K562 (cell line): ENCODE measurements around the gene CCNL2. TPM values are rescaled to one million over a fixed set of nuclear protein-coding genes. Genes with fewer than 3 reads are reported as not detected.
A peak's percentile ranks its signal among the peaks of the same experiment; 100 is the strongest.

ENCODE experiments used
- CSDE1 ChIP-seq, 2 experiments: fragments of 450-650 bp; IDR thresholded peaks; 2 replicates each; pipeline ENCODE4 v1.6.1; 2016; ENCODE audit warnings: mild to moderate bottlenecking in 1 of 2
- MCM3 ChIP-seq: fragments of 450-650 bp; IDR thresholded peaks from 2 replicates; pipeline ENCODE4 v1.6.1; 2016
- NUFIP1 ChIP-seq: fragments of 450-650 bp; IDR thresholded peaks from 2 replicates; pipeline ENCODE4 v1.6.1; 2018; ENCODE audit not compliant: partially characterized antibody
- PHF21A ChIP-seq: fragments of 450-650 bp; IDR thresholded peaks from 2 replicates; pipeline ENCODE4 v1.6.1; 2017; ENCODE audit warnings: low read depth, borderline replicate concordance
- PHF8 ChIP-seq: fragments of 200-600 bp; sonication (generic); IDR thresholded peaks from 2 replicates; pipeline ENCODE4 v1.6.1; 2012; ENCODE audit warnings: mixed run types, mild to moderate bottlenecking, inconsistent platforms, low read length, moderate library complexity, borderline replicate concordance
- PHTF2 ChIP-seq: fragments of 250-450 bp; sonication (Bioruptor Pico); IDR thresholded peaks from 2 replicates; pipeline ENCODE4 v1.5.0; 2021; ENCODE audit warnings: mild to moderate bottlenecking
- POLR2G ChIP-seq: fragments of 200-400 bp; formaldehyde crosslinking; IDR thresholded peaks from 2 replicates; pipeline ENCODE4 v1.6.1; 2017; ENCODE audit warnings: low read depth, mild to moderate bottlenecking, antibody characterized with exemption, low read length, moderate library complexity
- POLR3G ChIP-seq: IDR thresholded peaks from 2 replicates; pipeline ENCODE4 v1.6.1; 2011; ENCODE audit not compliant: insufficient read length, insufficient replicate concordance; ENCODE audit errors: extremely low read depth
- RBFOX2 ChIP-seq: fragments of 200-400 bp; formaldehyde crosslinking; IDR thresholded peaks from 2 replicates; pipeline ENCODE4 v1.6.1; 2017; ENCODE audit warnings: low read depth, mild to moderate bottlenecking, low read length, moderate library complexity
- REST ChIP-seq, 2 experiments: fragments of 450-650 bp; formaldehyde crosslinking in 1 of 2; IDR thresholded peaks; 2 replicates each; pipeline versions ENCODE4 v1.4.0 to v1.6.1; 2014 to 2020; ENCODE audit warnings: mild to moderate bottlenecking in 2 of 2, borderline replicate concordance in 1 of 2, low read depth in 1 of 2
- SMAD3 ChIP-seq: fragments of 450-650 bp; formaldehyde crosslinking; conservative IDR thresholded peaks from 2 replicates; pipeline ENCODE4 v1.4.0; 2020; ENCODE audit warnings: mild to moderate bottlenecking
- ZNF121 ChIP-seq: sonication (generic); formaldehyde crosslinking; conservative IDR thresholded peaks from 2 replicates; pipeline ENCODE4 v1.8.0; 2022; ENCODE audit warnings: missing genetic modification reagents
- ZNF143 ChIP-seq: sonication (generic); formaldehyde crosslinking; IDR thresholded peaks from 2 replicates; pipeline ENCODE4 v1.9.0; 2022; ENCODE audit warnings: mild to moderate bottlenecking, missing genetic modification reagents
- ZNF232 ChIP-seq: sonication (generic); formaldehyde crosslinking; IDR thresholded peaks from 2 replicates; pipeline ENCODE4 v1.8.0; 2022; ENCODE audit warnings: mild to moderate bottlenecking, missing genetic modification reagents
- ZNF57 ChIP-seq: fragments of 450-650 bp; formaldehyde crosslinking; IDR thresholded peaks from 2 replicates; pipeline ENCODE4 v1.4.0; 2020; ENCODE audit warnings: mild to moderate bottlenecking, moderate library complexity
- ZZZ3 ChIP-seq: fragments of 450-650 bp; IDR thresholded peaks from 2 replicates; pipeline ENCODE4 v1.6.1; 2016; ENCODE audit warnings: antibody characterized with exemption, mild to moderate bottlenecking, moderate library complexity
- polyA plus RNA-seq, 8 experiments: library from polyadenylated mRNA; depleted of rRNA in 4 of 8; stranded (reverse) in 5 of 8; unstranded in 3 of 8; fragments of >200 nt; fragmentation: Nextera tagmentation in 2 of 8; fragmentation: Illumina TruSeq in 1 of 8; extraction: Ambion mirVana in 2 of 8; extraction: Trizol in 1 of 8; gene quantifications; 2 replicates each; pipeline versions ENCODE4 v1.2.1 to v1.2.3, GENCODE V29; 2011 to 2014; ENCODE audit warnings: inconsistent platforms in 1 of 8, missing spikeins in 1 of 8
- total RNA-seq, 7 experiments: library from RNA; depleted of rRNA in 6 of 7; stranded (reverse); fragments of >200 nt in 6 of 7; fragmentation: Illumina TruSeq in 2 of 7; extraction: Trizol in 2 of 7; gene quantifications; 2 replicates each; pipeline versions ENCODE4 v1.2.1 to v1.2.3, GENCODE V29; 2011 to 2021; ENCODE audit warnings: low replicate concordance in 1 of 7

The CCNL2 gene
- total and polyA plus RNA-seq, 9 of the 15 experiments (the other 6 are each of a cell fraction or from before 2014, with no cell fraction given), result 2.8 to 287 (median 94.5) TPM

GRCh38 chr1:1348420-1349255 is 50.5 kb downstream of the CCNL2 start (continued):
- TF ChIP-seq SMAD3 (CRISPR knock-in tag), result no peak
- TF ChIP-seq NUFIP1, result no peak
- peak; percentile 46 for TF ChIP-seq RBFOX2
- peak; percentile 58; the same call in 1 of the 2 replicates for TF ChIP-seq POLR2G
- no peak for TF ChIP-seq MCM3
- no peak for TF ChIP-seq ZNF143
- no peak for TF ChIP-seq POLR3G
- no peak for TF ChIP-seq CSDE1 (IDR thresholded peaks at IDR 0.05)
- TF ChIP-seq REST (IDR thresholded peaks at IDR 0.05; ENCODE audit: borderline replicate concordance), result no peak
- TF ChIP-seq REST (CRISPR knock-in tag; IDR thresholded peaks at IDR 0.05; ENCODE audit: low read depth), result peak; percentile 50; the same call in 1 of the 2 replicates
- no peak for TF ChIP-seq ZZZ3
- no peak for TF ChIP-seq ZNF57 (CRISPR knock-in tag)
- TF ChIP-seq PHF8, result peak; percentile 5; the same call in 1 of the 2 replicates
- TF ChIP-seq PHF21A, result no peak
- TF ChIP-seq ZNF121, result no peak
- no peak for TF ChIP-seq ZNF232
- no peak for TF ChIP-seq PHTF2 (CRISPR knock-in tag)
